HG03565 (cell line): ENCODE measurements around the gene BMPER.

Experiments
- ATAC-seq: cut with Tn5 transposase; IDR thresholded peaks from one replicate; pipeline ENCODE4 v1.9.1; 2021; ENCODE audit warnings: mild to moderate bottlenecking, moderate library complexity; ENCODE audit not compliant: unreplicated experiment

BMPER gene

GRCh38 chr7:34059136-34059828, 153.9 kb downstream of the BMPER start:
- no peak for ATAC-seq

- no peak for ATAC-seq
These were observed 155.0 kb downstream of the BMPER start for GRCh38 chr7:34060196-34060947.

GRCh38 chr7:34061149-34061548, 155.8 kb downstream of the BMPER start:
- no peak for ATAC-seq

GRCh38 chr7:34062341-34062740, 157.0 kb downstream of the BMPER start:
- ATAC-seq = no peak

- no peak for ATAC-seq
These were observed 157.5 kb downstream of the BMPER start for GRCh38 chr7:34062826-34063225.

- ATAC-seq = no peak
These were observed 159.3 kb downstream of the BMPER start for GRCh38 chr7:34064519-34065158.

- no peak for ATAC-seq
These were observed 161.1 kb downstream of the BMPER start for GRCh38 chr7:34066411-34066810.

- no peak for ATAC-seq
These were observed 161.9 kb downstream of the BMPER start for GRCh38 chr7:34067005-34067778.

GRCh38 chr7:34069676-34070075, 164.3 kb downstream of the BMPER start:
- ATAC-seq = no peak

GRCh38 chr7:34070511-34071323, 165.4 kb downstream of the BMPER start:
- no peak for ATAC-seq

- no peak for ATAC-seq
These were observed 168.3 kb downstream of the BMPER start for GRCh38 chr7:34073676-34074075.

- ATAC-seq = no peak
These were observed 169.1 kb downstream of the BMPER start for GRCh38 chr7:34074421-34074820.

GRCh38 chr7:34075523-34076370, 170.4 kb downstream of the BMPER start:
- no peak for ATAC-seq

GRCh38 chr7:34077168-34077567, 171.8 kb downstream of the BMPER start:
- no peak for ATAC-seq

- ATAC-seq = no peak
These were observed 173.5 kb downstream of the BMPER start for GRCh38 chr7:34078864-34079263.

- ATAC-seq = no peak
These were observed 175.2 kb downstream of the BMPER start for GRCh38 chr7:34080513-34080912.

GRCh38 chr7:34081935-34082334, 176.6 kb downstream of the BMPER start:
- ATAC-seq = no peak

- ATAC-seq = no peak
These were observed 178.1 kb downstream of the BMPER start for GRCh38 chr7:34083440-34083839.

- ATAC-seq = no peak
These were observed 179.3 kb downstream of the BMPER start for GRCh38 chr7:34084651-34085050.
